B cell (primary cell): ENCODE measurements around the gene KRTAP5-7. TPM values are rescaled to one million over a fixed set of nuclear protein-coding genes. Genes with fewer than 3 reads are reported as not detected.
"Not testable (repeated sequence)": the region's sequence is repeated elsewhere in the genome, so short reads cannot be mapped to it uniquely, and the experiment has no call there.

Experiments
- ATAC-seq: fragments of 200-7000 bp; cut with Tn5 transposase; one replicate; pipeline ENCODE4 v1.10.0; 2021; ENCODE audit warnings: low read depth, mild to moderate bottlenecking, moderate number of reproducible peaks, moderate library complexity
- CTCF ChIA-PET: fragments of 350-600 bp; sonication (Branson Sonifier 250); formaldehyde crosslinking; loops from one replicate; lab custom pipeline; 2021; ENCODE audit warnings: antibody characterized with exemption, inconsistent platforms; lab: Charles Lee
- POLR2A ChIA-PET: fragments of 350-600 bp; sonication (Branson Sonifier 250); formaldehyde crosslinking; loops from one replicate; lab custom pipeline; 2021; ENCODE audit warnings: antibody characterized with exemption; lab: Charles Lee
- DNase-seq: peaks from one replicate; pipeline ENCODE4 v3.0.0; 2013
- H2AFZ ChIP-seq: 2 replicates; pipeline ENCODE4 v1.6.1; 2012; ENCODE audit warnings: mild to moderate bottlenecking, low read depth, low read length; ENCODE audit not compliant: insufficient read depth, poor library complexity, severe bottlenecking
- H3K27ac ChIP-seq, 2 donors: 1 replicate in 1 of 2; 2 replicates in 1 of 2; pipeline ENCODE4 v1.5.1; 2012 to 2013; ENCODE audit warnings: low read length in 2 of 2, mild to moderate bottlenecking in 2 of 2, moderate library complexity in 1 of 2
- H3K27me3 ChIP-seq, 4 experiments: fragments of 200-600 bp in 1 of 4; sonication (generic) in 1 of 4; replicated peaks in 1 of 4; 1 replicate in 2 of 4; 2 replicates in 2 of 4; pipeline versions ENCODE4 v1.6.1 to v1.7.0; 2013 to 2016; ENCODE audit warnings: low read length in 3 of 4, mild to moderate bottlenecking in 2 of 4, mixed read lengths in 1 of 4, moderate library complexity in 1 of 4; ENCODE audit not compliant: insufficient read depth in 4 of 4, control insufficient read depth in 3 of 4; ENCODE audit errors: control extremely low read depth in 1 of 4
- H3K36me3 ChIP-seq, 2 experiments: replicated peaks in 1 of 2; 1 replicate in 1 of 2; 2 replicates in 1 of 2; pipeline versions ENCODE4 v1.6.1 to v1.7.1; 2013; ENCODE audit warnings: low read length in 1 of 2; ENCODE audit not compliant: insufficient read depth in 2 of 2, control insufficient read depth in 1 of 2; ENCODE audit errors: control extremely low read depth in 1 of 2, extremely low read depth in 1 of 2
- H3K4me1 ChIP-seq, 2 donors: fragments of 200-600 bp in 1 of 2; sonication (generic) in 1 of 2; 1 replicate in 1 of 2; 2 replicates in 1 of 2; pipeline versions ENCODE4 v1.5.1 to v1.6.1; 2013 to 2017; ENCODE audit warnings: low read length in 2 of 2; ENCODE audit not compliant: control insufficient read depth in 2 of 2, insufficient read depth in 2 of 2
- H3K4me2 ChIP-seq: replicated peaks from 2 replicates; pipeline ENCODE3; 2012; ENCODE audit warnings: mild to moderate bottlenecking, low read depth, low read length; ENCODE audit not compliant: poor library complexity, severe bottlenecking
- H3K4me3 ChIP-seq, 5 experiments: fragments of 200-600 bp in 1 of 5; sonication (generic) in 1 of 5; 1 replicate in 3 of 5; 2 replicates in 2 of 5; pipeline versions ENCODE4 v1.5.1 to v1.7.0; 2011 to 2016; ENCODE audit warnings: low read length in 4 of 5, mild to moderate bottlenecking in 4 of 5, low read depth in 2 of 5, control low read depth in 1 of 5, moderate library complexity in 1 of 5; ENCODE audit not compliant: insufficient read depth in 1 of 5; ENCODE audit errors: control extremely low read depth in 1 of 5, extremely low read depth in 1 of 5
- H3K79me2 ChIP-seq: fragments of 200-600 bp; sonication (generic); one replicate; pipeline ENCODE4 v1.6.0; 2016; ENCODE audit warnings: low read length; ENCODE audit not compliant: control insufficient read depth, insufficient read depth
- H3K9ac ChIP-seq: fragments of 200-600 bp; sonication (generic); 2 replicates; pipeline ENCODE4 v1.6.1; 2017; ENCODE audit warnings: mild to moderate bottlenecking, low read length, moderate library complexity
- H3K9me3 ChIP-seq, 3 donors: one replicate each; pipeline versions ENCODE4 v1.6.1 to v1.7.1; 2013; ENCODE audit warnings: low read length in 2 of 3; ENCODE audit not compliant: control insufficient read depth in 2 of 3, insufficient read depth in 1 of 3; ENCODE audit errors: control extremely low read depth in 1 of 3
- H4K20me1 ChIP-seq: 2 replicates; pipeline ENCODE4 v1.6.0; 2012; ENCODE audit warnings: mild to moderate bottlenecking, low read length; ENCODE audit not compliant: insufficient read depth, control insufficient read depth, poor library complexity, severe bottlenecking
- H3K27ac Mint-ChIP-seq: one replicate; pipeline ENCODE4 v1.8.0; 2021; ENCODE audit warnings: mixed read lengths
- H3K27me3 Mint-ChIP-seq: one replicate; pipeline ENCODE4 v1.8.0; 2021; ENCODE audit warnings: mixed read lengths
- H3K4me1 Mint-ChIP-seq: one replicate; pipeline ENCODE4 v1.8.0; 2021; ENCODE audit warnings: mixed read lengths
- H3K4me3 Mint-ChIP-seq: one replicate; pipeline ENCODE4 v1.8.0; 2021; ENCODE audit warnings: mixed read lengths
- H3K9me3 Mint-ChIP-seq: one replicate; pipeline ENCODE4 v1.8.0; 2022; ENCODE audit warnings: mixed read lengths; ENCODE audit not compliant: insufficient read depth
- EZH2 ChIP-seq: IDR thresholded peaks from 2 replicates; pipeline ENCODE4 v1.6.1; 2012; ENCODE audit warnings: borderline replicate concordance, low read depth, mild to moderate bottlenecking, moderate library complexity, low read length; ENCODE audit not compliant: insufficient read depth, poor library complexity, severe bottlenecking
- WGBS: methylation state at CpG from one replicate; pipeline ENCODE4 v1.1.5; 2013; ENCODE audit warnings: missing lambda C conversion rate; ENCODE audit not compliant: insufficient coverage; 5-methylcytosine and 5-hydroxymethylcytosine counted together
- intact Hi-C: fragments of 100-400 bp; cut with micrococcal nuclease; formaldehyde crosslinking; loops from one replicate; pipeline ENCODE4 v1.10.0; 2022
- polyA plus RNA-seq: library from polyadenylated mRNA; depleted of rRNA; stranded (reverse); fragments of >200 nt; gene quantifications from 2 replicates; pipeline ENCODE4 v1.2.3, GENCODE V29; 2012
- total RNA-seq, 2 donors: library from RNA; stranded (reverse); fragments of 120-200 nt in 1 of 2; gene quantifications; 1 replicate in 1 of 2; 2 replicates in 1 of 2; pipeline versions ENCODE4 v1.2.3 to v1.2.4, GENCODE V29; 2013 to 2022
- TF ChIP-seq, protein P1 (sequence below): fragments of 200-600 bp; IDR thresholded peaks from one replicate; pipeline ENCODE4 v1.8.0; 2022; ENCODE audit warnings: antibody characterized with exemption, mild to moderate bottlenecking

Gene KRTAP5-7
- total and polyA plus RNA-seq, 2 donors (not counting 1 experiment from before 2014, with no cell fraction given), result 0.10 to 0.59 TPM

DNA sequence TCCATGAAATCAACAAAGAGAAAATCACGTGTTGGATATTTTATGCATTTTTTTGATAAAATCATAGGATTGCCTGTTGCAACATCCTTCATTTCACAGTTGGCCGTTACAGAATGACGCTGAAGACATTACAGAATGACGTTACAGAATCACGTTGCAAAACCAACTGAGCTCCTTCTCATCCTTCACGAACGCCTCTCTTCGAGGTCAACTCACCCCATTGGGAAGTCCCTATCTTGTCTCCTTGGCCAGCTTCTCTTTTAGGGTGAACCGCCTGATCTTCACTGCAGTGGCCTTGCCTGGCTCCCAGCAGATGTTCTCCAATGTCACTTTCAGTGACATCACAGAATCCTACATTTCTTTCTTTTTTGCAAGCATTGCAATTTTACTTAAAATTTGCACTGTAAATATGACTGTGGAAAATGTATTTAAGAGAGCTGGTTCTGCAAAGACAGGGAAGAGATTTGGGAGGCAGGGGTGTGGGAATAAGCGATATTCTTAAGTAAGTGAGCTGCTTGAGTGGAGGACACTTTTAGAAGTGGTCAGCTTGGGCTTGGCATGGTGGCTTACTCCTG is 5.1 kb downstream of the KRTAP5-7 start:
- H3K4me3 ChIP-seq, result no peak overlapping the region
- H3K9ac ChIP-seq, result no peak overlapping the region
- H3K4me1 Mint-ChIP-seq, result peaks cover 4% of the 10 kb centered on the region
- H3K27me3 Mint-ChIP-seq, result peaks cover 4% of the 10 kb centered on the region
- H3K9me3 Mint-ChIP-seq, result no peaks in the 10 kb centered on the region
- H3K27ac Mint-ChIP-seq, result no peak overlapping the region
- ATAC-seq (no peak), DNase-seq (no peak)
- H4K20me1 ChIP-seq, result no peaks in the 10 kb centered on the region
- no peaks in the 10 kb centered on the region for H3K79me2 ChIP-seq
- intact Hi-C loops, result no loop called here
- H3K4me3 Mint-ChIP-seq, result no peak overlapping the region
- H3K4me1 ChIP-seq, result no peaks in the 10 kb centered on the region
- no peaks in the 10 kb centered on the region for H3K27me3 ChIP-seq
- WGBS, result 85% methylated on average over 9 of the region's 10 CpGs
- H3K36me3 ChIP-seq, result no peaks in the 10 kb centered on the region
- no peak overlapping the region for H2AFZ ChIP-seq
- no peak overlapping the region for H3K27ac ChIP-seq
- H3K4me2 ChIP-seq, result no peak overlapping the region
- CTCF ChIA-PET, result interaction anchor here (1.1 kb wide), 2 partner anchors 30 to 717 kb away, joined by 3 read pairs; no protein-coding TSS in a partner anchor
- POLR2A ChIA-PET, result no interaction called here
- no peaks in the 10 kb centered on the region for H3K9me3 ChIP-seq
- TF ChIP-seq, protein P1, sequence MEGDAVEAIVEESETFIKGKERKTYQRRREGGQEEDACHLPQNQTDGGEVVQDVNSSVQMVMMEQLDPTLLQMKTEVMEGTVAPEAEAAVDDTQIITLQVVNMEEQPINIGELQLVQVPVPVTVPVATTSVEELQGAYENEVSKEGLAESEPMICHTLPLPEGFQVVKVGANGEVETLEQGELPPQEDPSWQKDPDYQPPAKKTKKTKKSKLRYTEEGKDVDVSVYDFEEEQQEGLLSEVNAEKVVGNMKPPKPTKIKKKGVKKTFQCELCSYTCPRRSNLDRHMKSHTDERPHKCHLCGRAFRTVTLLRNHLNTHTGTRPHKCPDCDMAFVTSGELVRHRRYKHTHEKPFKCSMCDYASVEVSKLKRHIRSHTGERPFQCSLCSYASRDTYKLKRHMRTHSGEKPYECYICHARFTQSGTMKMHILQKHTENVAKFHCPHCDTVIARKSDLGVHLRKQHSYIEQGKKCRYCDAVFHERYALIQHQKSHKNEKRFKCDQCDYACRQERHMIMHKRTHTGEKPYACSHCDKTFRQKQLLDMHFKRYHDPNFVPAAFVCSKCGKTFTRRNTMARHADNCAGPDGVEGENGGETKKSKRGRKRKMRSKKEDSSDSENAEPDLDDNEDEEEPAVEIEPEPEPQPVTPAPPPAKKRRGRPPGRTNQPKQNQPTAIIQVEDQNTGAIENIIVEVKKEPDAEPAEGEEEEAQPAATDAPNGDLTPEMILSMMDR, result no peak
- no peak for TF ChIP-seq EZH2

DNA sequence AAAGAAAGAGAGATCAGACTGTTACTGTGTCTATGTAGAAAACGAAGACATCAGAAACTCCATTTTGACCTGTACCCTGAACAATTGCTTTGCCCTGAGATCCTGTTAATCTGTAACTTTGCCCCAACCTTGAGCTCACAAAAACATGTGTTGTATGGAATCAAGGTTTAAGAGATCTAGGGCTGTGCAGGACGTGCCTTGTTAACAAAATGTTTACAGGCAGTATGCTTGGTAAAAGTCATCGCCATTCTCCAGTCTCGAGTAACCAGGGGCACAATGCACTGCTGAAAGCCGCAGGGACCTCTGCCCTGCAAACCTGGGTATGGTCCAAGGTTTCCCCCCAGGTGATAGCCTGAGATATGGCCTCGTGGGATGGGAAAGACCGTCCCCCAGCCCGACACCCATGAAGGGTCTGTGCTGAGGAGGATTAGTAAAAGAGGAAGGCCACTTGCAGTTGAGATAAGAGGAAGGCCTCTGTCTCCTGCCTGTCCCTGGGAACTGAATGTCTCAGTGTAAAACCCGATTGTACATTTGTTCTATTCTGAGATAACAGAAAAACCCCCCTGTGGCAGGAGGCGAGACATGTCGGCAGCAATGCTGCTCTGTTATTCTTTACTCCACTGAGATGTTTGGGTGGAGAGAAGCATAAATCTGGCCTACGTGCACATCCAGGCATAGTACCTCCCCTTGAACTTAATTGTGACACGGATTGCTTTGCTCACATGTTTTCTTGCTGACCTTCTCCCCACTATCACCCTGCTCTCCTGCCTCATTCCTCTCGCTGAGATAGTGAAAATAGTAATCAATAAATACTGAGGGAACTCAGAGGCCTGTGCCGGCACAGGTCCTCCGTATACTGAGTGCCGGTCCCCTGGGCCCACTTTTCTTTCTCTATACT is 7.9 kb downstream of the KRTAP5-7 start:
- H4K20me1 ChIP-seq, ATAC-seq, H3K27me3 ChIP-seq, POLR2A ChIA-PET, H2AFZ ChIP-seq, DNase-seq, H3K4me1 ChIP-seq, H3K4me3 Mint-ChIP-seq, H3K36me3 ChIP-seq, H3K27ac ChIP-seq, H3K79me2 ChIP-seq, H3K9ac ChIP-seq, H3K9me3 ChIP-seq, H3K4me3 ChIP-seq, H3K4me1 Mint-ChIP-seq, CTCF ChIA-PET, intact Hi-C loops, H3K27me3 Mint-ChIP-seq, H3K4me2 ChIP-seq, H3K9me3 Mint-ChIP-seq, H3K27ac Mint-ChIP-seq: not testable (repeated sequence)
- 66% methylated on average over 6 of the region's 17 CpGs for WGBS
